Stimulated activated CD8-positive, alpha-beta memory T cell treated with anti-CD3 and anti-CD28 coated beads, Interleukin-7, amount 100 ng/mL, for 4 hours (primary cell): ENCODE results near the gene RBM39.
"Not testable (repeated sequence)": the region's sequence is repeated elsewhere in the genome, so short reads cannot be mapped to it uniquely, and the experiment has no call there.

ENCODE experiments used
- DNase-seq, 2 donors: peaks; one replicate each; pipeline ENCODE4 v3.0.0-alpha.2; 2020; ENCODE audit warnings: low read depth in 2 of 2

RBM39 gene

GRCh38 chr20:35726842-35727711 is 15.0 kb downstream of the RBM39 start:
- DNase-seq = no peak

- no peak for DNase-seq
Measured at GRCh38 chr20:35724321-35725230, 17.5 kb downstream of the RBM39 start.

GRCh38 chr20:35723652-35724320 is 18.3 kb downstream of the RBM39 start:
- not testable (repeated sequence) for DNase-seq

- not testable (repeated sequence) for DNase-seq
Measured at GRCh38 chr20:35723275-35723639, 18.8 kb downstream of the RBM39 start.

GRCh38 chr20:35721621-35722020 is 20.4 kb downstream of the RBM39 start:
- DNase-seq = no peak

- no peak for DNase-seq
Measured at GRCh38 chr20:35721219-35721618, 20.8 kb downstream of the RBM39 start.

- no peak for DNase-seq
Measured at GRCh38 chr20:35720165-35721123, 21.6 kb downstream of the RBM39 start.

- DNase-seq = no peak
Measured at GRCh38 chr20:35719717-35720116, 22.3 kb downstream of the RBM39 start.

- DNase-seq = no peak
Measured at GRCh38 chr20:35718972-35719635, 23.0 kb downstream of the RBM39 start.

GRCh38 chr20:35718321-35718720 is 23.7 kb downstream of the RBM39 start:
- DNase-seq = not testable (repeated sequence)

GRCh38 chr20:35716330-35716729 is 25.7 kb downstream of the RBM39 start:
- DNase-seq = no peak

- DNase-seq = no peak
Measured at GRCh38 chr20:35715652-35716051, 26.4 kb downstream of the RBM39 start.

- no peak for DNase-seq
Measured at GRCh38 chr20:35714127-35714526, 27.9 kb downstream of the RBM39 start.

- not testable (repeated sequence) for DNase-seq
Measured at GRCh38 chr20:35713120-35713519, 28.9 kb downstream of the RBM39 start.

- no peak for DNase-seq
Measured at GRCh38 chr20:35711588-35712209, 30.4 kb downstream of the RBM39 start.

- no peak for DNase-seq
Measured at GRCh38 chr20:35710884-35711587, 31.0 kb downstream of the RBM39 start.

- DNase-seq = no peak
Measured at GRCh38 chr20:35710039-35710438, 32.0 kb downstream of the RBM39 start.

- no peak for DNase-seq
Measured at GRCh38 chr20:35709259-35709658, 32.8 kb downstream of the RBM39 start.

GRCh38 chr20:35708502-35708901 is 33.6 kb downstream of the RBM39 start:
- DNase-seq = no peak
